K562 (cell line): ENCODE results near the gene TMEM243. TPM values are rescaled to one million over a fixed set of nuclear protein-coding genes. Genes with fewer than 3 reads are reported as not detected.
A peak's percentile ranks its signal among the peaks of the same experiment; 100 is the strongest.

ENCODE experiments used
- ATF7 ChIP-seq: fragments of 450-650 bp; IDR thresholded peaks from 2 replicates; pipeline ENCODE4 v1.7.1; 2014; ENCODE audit warnings: mild to moderate bottlenecking, moderate library complexity
- BRD9 ChIP-seq: fragments of 450-650 bp; IDR thresholded peaks from 2 replicates; pipeline ENCODE4 v1.6.1; 2018; ENCODE audit warnings: low read depth; ENCODE audit not compliant: partially characterized antibody
- CBX8 ChIP-seq: fragments of 200-600 bp; sonication (generic); IDR thresholded peaks from 2 replicates; pipeline ENCODE4 v1.6.1; 2012; ENCODE audit warnings: borderline replicate concordance, mixed run types, low read depth, mild to moderate bottlenecking, moderate library complexity, mixed read lengths, low read length, control low read depth, inconsistent platforms; ENCODE audit not compliant: poor library complexity, severe bottlenecking; ENCODE audit errors: extremely low read depth
- FOSL1 ChIP-seq: fragments of 200-800 bp; sonication (Bioruptor generic); conservative IDR thresholded peaks from 2 replicates; pipeline ENCODE4 v1.6.1; 2016; ENCODE audit warnings: missing genetic modification characterization, missing compliant biosample characterization
- FOXJ2 ChIP-seq: fragments of 200-800 bp; sonication (Bioruptor generic); IDR thresholded peaks from 2 replicates; pipeline ENCODE4 v1.6.1; 2016; ENCODE audit warnings: missing genetic modification characterization, missing compliant biosample characterization
- FOXP4 ChIP-seq: sonication (generic); formaldehyde crosslinking; IDR thresholded peaks from 2 replicates; pipeline ENCODE4 v1.8.0; 2022; ENCODE audit warnings: mild to moderate bottlenecking, missing genetic modification reagents, borderline replicate concordance
- GTF2E2 ChIP-seq: fragments of 200-800 bp; sonication (Bioruptor generic); IDR thresholded peaks from 2 replicates; pipeline ENCODE4 v1.6.1; 2016; ENCODE audit warnings: missing genetic modification characterization, missing compliant biosample characterization
- KAT8 ChIP-seq: fragments of 450-650 bp; IDR thresholded peaks from 2 replicates; pipeline ENCODE4 v1.6.1; 2016; ENCODE audit warnings: low read depth, mild to moderate bottlenecking
- L3MBTL2 ChIP-seq: fragments of 450-650 bp; IDR thresholded peaks from 2 replicates; pipeline ENCODE4 v1.6.1; 2016; ENCODE audit warnings: mild to moderate bottlenecking, moderate library complexity
- NEUROD1 ChIP-seq: fragments of 150-350 bp; IDR thresholded peaks from 2 replicates; pipeline ENCODE4 v1.6.1; 2014; ENCODE audit warnings: borderline replicate concordance, low read length, low read depth; ENCODE audit not compliant: partially characterized antibody
- RAD21 ChIP-seq, 2 experiments: fragments of 250-450 bp in 1 of 2; fragments of 450-650 bp in 1 of 2; sonication (Bioruptor Pico) in 1 of 2; formaldehyde crosslinking in 1 of 2; IDR thresholded peaks in 1 of 2; conservative IDR thresholded peaks in 1 of 2; 2 replicates each; pipeline versions ENCODE4 v1.4.0 to v1.8.0; 2020 to 2022; ENCODE audit warnings: mild to moderate bottlenecking in 2 of 2, moderate library complexity in 1 of 2
- SRSF3 ChIP-seq: fragments of 200-400 bp; formaldehyde crosslinking; IDR thresholded peaks from 2 replicates; pipeline ENCODE4 v1.6.1; 2016; ENCODE audit warnings: mild to moderate bottlenecking, low read length, moderate library complexity; ENCODE audit not compliant: insufficient read depth
- TEAD4 ChIP-seq, 2 experiments: sonication (generic) in 1 of 2; formaldehyde crosslinking in 1 of 2; IDR thresholded peaks; 2 replicates each; pipeline versions ENCODE4 v1.6.1 to v1.8.0; 2012 to 2022; ENCODE audit warnings: borderline replicate concordance in 1 of 2, inconsistent platforms in 1 of 2, low read length in 1 of 2, mild to moderate bottlenecking in 1 of 2, missing genetic modification reagents in 1 of 2
- ZBTB2 ChIP-seq: fragments of 450-650 bp; IDR thresholded peaks from 2 replicates; pipeline ENCODE4 v1.6.1; 2016; ENCODE audit warnings: antibody characterized with exemption
- ZNF311 ChIP-seq: fragments of 250-450 bp; sonication (Bioruptor Pico); IDR thresholded peaks from 2 replicates; pipeline ENCODE4 v1.4.0; 2020; ENCODE audit warnings: mild to moderate bottlenecking, moderate library complexity
- polyA plus RNA-seq, 8 experiments: library from polyadenylated mRNA; depleted of rRNA in 4 of 8; stranded (reverse) in 5 of 8; unstranded in 3 of 8; fragments of >200 nt; fragmentation: Nextera tagmentation in 2 of 8; fragmentation: Illumina TruSeq in 1 of 8; extraction: Ambion mirVana in 2 of 8; extraction: Trizol in 1 of 8; gene quantifications; 2 replicates each; pipeline versions ENCODE4 v1.2.1 to v1.2.3, GENCODE V29; 2011 to 2014; ENCODE audit warnings: inconsistent platforms in 1 of 8, missing spikeins in 1 of 8
- total RNA-seq, 7 experiments: library from RNA; depleted of rRNA in 6 of 7; stranded (reverse); fragments of >200 nt in 6 of 7; fragmentation: Illumina TruSeq in 2 of 7; extraction: Trizol in 2 of 7; gene quantifications; 2 replicates each; pipeline versions ENCODE4 v1.2.1 to v1.2.3, GENCODE V29; 2011 to 2021; ENCODE audit warnings: low replicate concordance in 1 of 7
- TF ChIP-seq, protein P1 (sequence below): sonication (generic); formaldehyde crosslinking; IDR thresholded peaks from 2 replicates; pipeline ENCODE4 v1.8.0; 2023; ENCODE audit warnings: mild to moderate bottlenecking, missing genetic modification reagents
- TF ChIP-seq, protein P2 (sequence below), 2 experiments: fragments of 450-650 bp; IDR thresholded peaks; 2 replicates each; pipeline ENCODE4 v1.6.1; 2016

Gene TMEM243
- total and polyA plus RNA-seq, 9 of the 15 experiments (the other 6 are each of a cell fraction or from before 2014, with no cell fraction given): 3.9 to 8.6 (median 6.1) TPM

DNA sequence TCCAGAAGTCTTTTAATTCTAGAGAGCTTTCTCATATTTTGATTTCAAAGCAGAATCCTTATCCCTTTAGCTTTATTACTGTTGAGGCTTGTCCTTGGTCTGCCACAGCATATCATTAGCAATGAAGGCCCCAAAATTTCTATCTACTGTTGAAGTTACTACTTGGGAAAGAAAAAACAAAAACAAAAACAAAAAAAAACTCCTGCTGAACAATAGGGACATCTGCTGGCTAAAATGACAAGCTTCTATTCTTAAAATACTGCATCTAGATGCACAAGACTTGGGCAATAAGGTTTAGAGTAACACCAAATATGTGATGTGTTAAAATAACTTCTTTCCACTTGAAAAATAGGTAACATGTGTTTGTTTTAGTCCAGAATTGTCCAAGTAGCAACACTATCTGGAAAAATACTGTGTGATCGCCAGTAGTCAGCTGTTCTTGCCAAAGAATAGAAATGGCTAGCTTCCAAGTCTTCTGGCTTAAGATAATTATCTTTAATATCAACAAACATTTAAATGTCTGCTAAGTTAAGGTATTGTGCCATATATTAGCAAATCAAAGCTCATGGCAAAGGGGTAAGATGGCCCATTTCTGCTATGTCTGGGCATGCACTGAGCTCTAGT is 71.1 kb downstream of the TMEM243 start (continued):
- TF ChIP-seq, protein P1, sequence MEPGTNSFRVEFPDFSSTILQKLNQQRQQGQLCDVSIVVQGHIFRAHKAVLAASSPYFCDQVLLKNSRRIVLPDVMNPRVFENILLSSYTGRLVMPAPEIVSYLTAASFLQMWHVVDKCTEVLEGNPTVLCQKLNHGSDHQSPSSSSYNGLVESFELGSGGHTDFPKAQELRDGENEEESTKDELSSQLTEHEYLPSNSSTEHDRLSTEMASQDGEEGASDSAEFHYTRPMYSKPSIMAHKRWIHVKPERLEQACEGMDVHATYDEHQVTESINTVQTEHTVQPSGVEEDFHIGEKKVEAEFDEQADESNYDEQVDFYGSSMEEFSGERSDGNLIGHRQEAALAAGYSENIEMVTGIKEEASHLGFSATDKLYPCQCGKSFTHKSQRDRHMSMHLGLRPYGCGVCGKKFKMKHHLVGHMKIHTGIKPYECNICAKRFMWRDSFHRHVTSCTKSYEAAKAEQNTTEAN (CRISPR knock-in tag): no peak
- TF ChIP-seq SRSF3: no peak
- no peak for TF ChIP-seq FOXP4 (CRISPR knock-in tag)
- peak; percentile 49; the same call in 1 of the 2 replicates for TF ChIP-seq TEAD4 (IDR thresholded peaks at IDR 0.05; ENCODE audit: low read length)
- TF ChIP-seq TEAD4 (CRISPR knock-in tag; IDR thresholded peaks at IDR 0.05; ENCODE audit: borderline replicate concordance): no peak
- peak; percentile 98 to 99 for TF ChIP-seq RAD21 (CRISPR knock-in tag; conservative IDR thresholded peaks at IDR 0.05 in 1 of 2, IDR thresholded peaks at IDR 0.05 in 1 of 2)
- TF ChIP-seq ZNF311: no peak
- TF ChIP-seq L3MBTL2: no peak
- TF ChIP-seq KAT8: no peak
- TF ChIP-seq FOXJ2 (tag): peak; percentile 58; the same call in 1 of the 2 replicates
- TF ChIP-seq, protein P2, sequence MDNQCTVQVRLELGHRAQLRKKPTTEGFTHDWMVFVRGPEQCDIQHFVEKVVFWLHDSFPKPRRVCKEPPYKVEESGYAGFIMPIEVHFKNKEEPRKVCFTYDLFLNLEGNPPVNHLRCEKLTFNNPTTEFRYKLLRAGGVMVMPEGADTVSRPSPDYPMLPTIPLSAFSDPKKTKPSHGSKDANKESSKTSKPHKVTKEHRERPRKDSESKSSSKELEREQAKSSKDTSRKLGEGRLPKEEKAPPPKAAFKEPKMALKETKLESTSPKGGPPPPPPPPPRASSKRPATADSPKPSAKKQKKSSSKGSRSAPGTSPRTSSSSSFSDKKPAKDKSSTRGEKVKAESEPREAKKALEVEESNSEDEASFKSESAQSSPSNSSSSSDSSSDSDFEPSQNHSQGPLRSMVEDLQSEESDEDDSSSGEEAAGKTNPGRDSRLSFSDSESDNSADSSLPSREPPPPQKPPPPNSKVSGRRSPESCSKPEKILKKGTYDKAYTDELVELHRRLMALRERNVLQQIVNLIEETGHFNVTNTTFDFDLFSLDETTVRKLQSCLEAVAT (IDR thresholded peaks at IDR 0.05): peak; percentile 43 to 64; a peak in 2 of 4 replicates
- TF ChIP-seq NEUROD1: no peak
- TF ChIP-seq ZBTB2: no peak
- no peak for TF ChIP-seq CBX8
- TF ChIP-seq FOSL1 (tag): 0 out of 2 replicates have a peak, but pooled peaks have one; percentile 21
- peak; percentile 42 for TF ChIP-seq BRD9
- no peak for TF ChIP-seq ATF7
- TF ChIP-seq GTF2E2 (tag): no peak
- TF ChIP-seq, all 486 proteins: peak for 45
